SU-DHL-6 (cell line): ENCODE data around the gene CTSA.

Experiments used
- EZH2phosphoT487 ChIP-seq: fragments of 200-600 bp; sonication (generic), shearing (Covaris generic); conservative IDR thresholded peaks from 2 replicates; pipeline ENCODE4 v1.6.1; 2018; ENCODE audit warnings: mild to moderate bottlenecking, antibody characterized with exemption, low read length, moderate library complexity, mixed read lengths
- TF ChIP-seq, protein P1 (sequence below): fragments of 200-600 bp; sonication (generic); IDR thresholded peaks from one replicate; pipeline ENCODE4 v1.5.1; 2017; ENCODE audit warnings: antibody characterized with exemption, mild to moderate bottlenecking, low read length, moderate library complexity; ENCODE audit not compliant: insufficient read depth, poor library complexity, severe bottlenecking

DNA sequence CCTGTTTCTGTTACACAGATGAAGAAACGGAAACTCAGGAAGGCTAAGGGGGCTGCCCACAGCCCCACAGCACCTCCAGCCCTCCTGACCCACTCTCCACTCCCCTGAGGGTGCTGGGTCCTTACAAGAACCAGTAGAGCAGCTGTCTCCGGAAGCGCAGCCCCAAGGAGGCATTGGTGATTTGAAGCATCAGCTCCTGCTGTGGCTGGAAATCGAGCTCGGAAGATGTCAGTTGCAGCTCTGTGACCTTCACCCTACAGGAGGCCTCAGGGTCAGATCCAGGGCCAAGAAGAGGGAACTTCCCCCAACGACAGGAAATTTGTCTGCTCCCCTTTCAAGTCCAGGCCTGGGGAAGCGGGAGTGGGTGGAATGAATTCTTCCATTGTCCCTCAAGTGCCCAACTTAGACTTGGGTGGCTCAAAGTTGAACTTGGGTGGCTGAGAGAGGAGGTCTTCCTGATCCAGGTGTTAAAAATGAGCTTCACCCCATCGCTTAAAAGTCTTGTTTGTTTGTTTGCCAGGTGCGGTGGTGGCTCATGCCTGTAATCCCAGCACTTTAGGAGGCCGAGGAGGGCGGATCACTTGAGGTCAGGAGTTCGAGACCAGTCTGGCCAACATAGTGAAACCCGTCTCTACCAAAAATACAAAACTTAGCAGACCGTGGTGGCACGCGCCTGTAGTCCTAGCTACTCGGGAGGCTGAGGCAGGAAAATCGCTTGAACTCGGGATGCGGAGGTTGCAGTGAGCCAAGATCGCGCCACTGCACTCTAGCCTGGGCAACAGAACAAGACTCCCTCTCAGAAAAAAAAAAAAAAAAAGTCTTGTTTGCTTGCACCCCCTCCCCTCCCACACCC lies 18.9 kb downstream of the CTSA start:
- TF ChIP-seq, protein P1, sequence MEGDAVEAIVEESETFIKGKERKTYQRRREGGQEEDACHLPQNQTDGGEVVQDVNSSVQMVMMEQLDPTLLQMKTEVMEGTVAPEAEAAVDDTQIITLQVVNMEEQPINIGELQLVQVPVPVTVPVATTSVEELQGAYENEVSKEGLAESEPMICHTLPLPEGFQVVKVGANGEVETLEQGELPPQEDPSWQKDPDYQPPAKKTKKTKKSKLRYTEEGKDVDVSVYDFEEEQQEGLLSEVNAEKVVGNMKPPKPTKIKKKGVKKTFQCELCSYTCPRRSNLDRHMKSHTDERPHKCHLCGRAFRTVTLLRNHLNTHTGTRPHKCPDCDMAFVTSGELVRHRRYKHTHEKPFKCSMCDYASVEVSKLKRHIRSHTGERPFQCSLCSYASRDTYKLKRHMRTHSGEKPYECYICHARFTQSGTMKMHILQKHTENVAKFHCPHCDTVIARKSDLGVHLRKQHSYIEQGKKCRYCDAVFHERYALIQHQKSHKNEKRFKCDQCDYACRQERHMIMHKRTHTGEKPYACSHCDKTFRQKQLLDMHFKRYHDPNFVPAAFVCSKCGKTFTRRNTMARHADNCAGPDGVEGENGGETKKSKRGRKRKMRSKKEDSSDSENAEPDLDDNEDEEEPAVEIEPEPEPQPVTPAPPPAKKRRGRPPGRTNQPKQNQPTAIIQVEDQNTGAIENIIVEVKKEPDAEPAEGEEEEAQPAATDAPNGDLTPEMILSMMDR: no peak
- no peak for TF ChIP-seq EZH2phosphoT487
